GM13977 (cell line): ENCODE measurements around the gene PRR35.

Experiments used
- DNase-seq: peaks from one replicate; pipeline ENCODE4 v3.0.0; 2012; ENCODE audit warnings: low spot score
- in situ Hi-C: fragments of 300-500 bp; cut with MboI; formaldehyde crosslinking; loops from one replicate; pipeline ENCODE4 v1.12.0; 2022; ENCODE audit warnings: low sequenced_read_pairs, low pct_unique_long_range_greater_than_20kb, mixed read lengths, inconsistent platforms; ENCODE audit not compliant: unreplicated experiment
- TF ChIP-seq, protein P1 (sequence below): IDR thresholded peaks from 2 replicates; pipeline ENCODE4 v1.5.1; 2012; ENCODE audit warnings: mild to moderate bottlenecking, control low read depth; ENCODE audit not compliant: insufficient read depth; ENCODE audit errors: extremely low read depth, missing control alignments

PRR35 gene

DNA sequence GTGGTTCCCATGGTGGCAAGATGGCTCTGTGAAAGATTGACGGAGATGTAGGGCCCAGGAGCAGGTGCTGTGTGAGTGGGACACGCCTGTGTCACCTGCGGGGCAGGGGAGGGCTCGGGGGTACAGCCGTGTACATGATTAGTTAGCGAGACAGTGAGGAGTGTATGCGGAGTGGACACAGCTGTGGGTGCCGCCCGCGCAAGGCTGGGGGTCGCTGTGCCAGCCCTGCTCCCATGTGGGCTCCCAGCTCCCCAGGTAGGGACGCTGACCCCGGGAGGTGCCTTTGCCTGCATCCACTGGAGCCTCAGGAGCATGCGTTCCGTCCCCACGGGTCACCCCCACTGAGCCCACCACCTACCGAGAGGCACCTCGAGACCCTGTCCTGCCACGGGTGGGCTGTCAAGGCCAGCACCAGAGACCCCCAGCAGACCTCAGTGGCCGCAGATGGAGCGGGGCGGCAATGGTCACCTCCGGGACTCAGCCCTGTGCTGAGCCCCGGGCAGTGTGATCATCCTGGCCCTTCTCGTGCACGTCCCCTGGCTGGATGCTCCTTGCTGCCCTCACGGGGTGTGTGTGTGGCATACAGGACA lies 25.2 kb upstream of the PRR35 start:
- TF ChIP-seq, protein P1, sequence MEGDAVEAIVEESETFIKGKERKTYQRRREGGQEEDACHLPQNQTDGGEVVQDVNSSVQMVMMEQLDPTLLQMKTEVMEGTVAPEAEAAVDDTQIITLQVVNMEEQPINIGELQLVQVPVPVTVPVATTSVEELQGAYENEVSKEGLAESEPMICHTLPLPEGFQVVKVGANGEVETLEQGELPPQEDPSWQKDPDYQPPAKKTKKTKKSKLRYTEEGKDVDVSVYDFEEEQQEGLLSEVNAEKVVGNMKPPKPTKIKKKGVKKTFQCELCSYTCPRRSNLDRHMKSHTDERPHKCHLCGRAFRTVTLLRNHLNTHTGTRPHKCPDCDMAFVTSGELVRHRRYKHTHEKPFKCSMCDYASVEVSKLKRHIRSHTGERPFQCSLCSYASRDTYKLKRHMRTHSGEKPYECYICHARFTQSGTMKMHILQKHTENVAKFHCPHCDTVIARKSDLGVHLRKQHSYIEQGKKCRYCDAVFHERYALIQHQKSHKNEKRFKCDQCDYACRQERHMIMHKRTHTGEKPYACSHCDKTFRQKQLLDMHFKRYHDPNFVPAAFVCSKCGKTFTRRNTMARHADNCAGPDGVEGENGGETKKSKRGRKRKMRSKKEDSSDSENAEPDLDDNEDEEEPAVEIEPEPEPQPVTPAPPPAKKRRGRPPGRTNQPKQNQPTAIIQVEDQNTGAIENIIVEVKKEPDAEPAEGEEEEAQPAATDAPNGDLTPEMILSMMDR: no peak
- in situ Hi-C loops: no loop called here
- no peak for DNase-seq

DNA sequence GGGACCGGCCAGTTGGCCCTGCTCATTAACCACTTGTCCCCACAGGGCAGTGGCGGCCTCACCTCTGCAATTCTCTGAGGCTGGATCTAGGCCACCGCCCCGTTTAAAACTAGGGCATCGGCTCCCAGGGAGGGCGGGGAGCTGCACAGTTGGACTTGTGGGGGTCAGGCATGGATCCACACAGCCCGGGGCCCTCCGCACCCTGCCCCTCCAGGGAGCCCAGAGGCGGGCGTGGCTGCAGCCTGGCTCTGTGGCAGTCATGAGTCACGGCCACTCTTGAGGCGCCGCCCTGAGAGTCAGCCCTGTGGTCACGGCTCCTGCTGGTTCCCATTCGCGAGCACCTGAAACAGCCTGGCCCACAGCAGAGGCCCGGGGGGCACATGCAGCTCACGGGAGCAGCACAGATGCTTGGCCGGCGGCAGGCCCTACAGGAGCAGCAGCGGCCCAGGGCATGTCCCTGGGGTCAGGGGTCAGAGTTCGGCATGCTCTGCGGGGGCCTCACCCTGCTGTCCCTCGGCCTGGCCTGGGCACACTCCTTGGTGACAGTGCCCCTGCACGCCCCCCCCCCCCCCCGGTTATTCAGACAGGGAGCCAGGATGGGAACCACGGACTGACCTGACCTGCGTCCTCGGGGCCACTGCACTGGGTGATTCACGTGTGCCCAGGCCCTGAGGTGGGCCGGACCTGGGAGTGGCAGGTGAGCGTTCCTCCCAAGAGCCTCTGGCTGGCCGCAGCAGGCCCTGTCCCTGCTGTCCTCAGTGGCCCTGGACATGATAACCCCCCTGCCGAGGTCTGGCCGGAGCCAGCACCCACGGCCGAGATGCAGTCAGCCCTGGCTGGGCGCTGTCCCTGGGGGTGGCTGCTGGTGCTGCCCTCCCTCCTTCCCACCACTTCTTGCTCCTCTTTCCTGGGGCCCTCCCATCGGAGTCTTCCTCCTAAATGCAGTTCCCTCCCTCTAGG lies 24.5 kb upstream of the PRR35 start:
- TF ChIP-seq, protein P1: no peak
- no peak for DNase-seq
- in situ Hi-C loops: no loop called here

DNA sequence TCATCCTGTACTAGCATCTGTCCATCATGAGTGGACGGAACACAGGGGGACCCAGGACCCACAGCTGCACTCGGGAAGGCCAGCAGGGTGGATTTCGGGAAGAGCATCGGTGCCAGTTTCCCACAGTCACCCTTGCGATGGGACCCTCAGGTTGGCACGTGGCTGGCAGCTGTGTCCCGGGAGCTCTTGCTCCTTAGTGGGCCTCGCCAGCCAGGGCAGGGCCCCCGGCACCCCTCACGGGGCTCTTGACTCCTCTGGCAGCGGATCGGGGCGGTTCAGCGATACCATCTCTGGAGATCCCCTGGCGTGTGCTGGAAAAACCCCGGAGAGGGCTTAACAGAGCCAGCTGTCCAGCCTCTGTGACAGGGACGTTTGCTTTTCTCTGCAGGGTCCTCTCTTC lies 23.4 kb upstream of the PRR35 start:
- in situ Hi-C loops: no loop called here
- DNase-seq: no peak
- TF ChIP-seq, protein P1: no peak

DNA sequence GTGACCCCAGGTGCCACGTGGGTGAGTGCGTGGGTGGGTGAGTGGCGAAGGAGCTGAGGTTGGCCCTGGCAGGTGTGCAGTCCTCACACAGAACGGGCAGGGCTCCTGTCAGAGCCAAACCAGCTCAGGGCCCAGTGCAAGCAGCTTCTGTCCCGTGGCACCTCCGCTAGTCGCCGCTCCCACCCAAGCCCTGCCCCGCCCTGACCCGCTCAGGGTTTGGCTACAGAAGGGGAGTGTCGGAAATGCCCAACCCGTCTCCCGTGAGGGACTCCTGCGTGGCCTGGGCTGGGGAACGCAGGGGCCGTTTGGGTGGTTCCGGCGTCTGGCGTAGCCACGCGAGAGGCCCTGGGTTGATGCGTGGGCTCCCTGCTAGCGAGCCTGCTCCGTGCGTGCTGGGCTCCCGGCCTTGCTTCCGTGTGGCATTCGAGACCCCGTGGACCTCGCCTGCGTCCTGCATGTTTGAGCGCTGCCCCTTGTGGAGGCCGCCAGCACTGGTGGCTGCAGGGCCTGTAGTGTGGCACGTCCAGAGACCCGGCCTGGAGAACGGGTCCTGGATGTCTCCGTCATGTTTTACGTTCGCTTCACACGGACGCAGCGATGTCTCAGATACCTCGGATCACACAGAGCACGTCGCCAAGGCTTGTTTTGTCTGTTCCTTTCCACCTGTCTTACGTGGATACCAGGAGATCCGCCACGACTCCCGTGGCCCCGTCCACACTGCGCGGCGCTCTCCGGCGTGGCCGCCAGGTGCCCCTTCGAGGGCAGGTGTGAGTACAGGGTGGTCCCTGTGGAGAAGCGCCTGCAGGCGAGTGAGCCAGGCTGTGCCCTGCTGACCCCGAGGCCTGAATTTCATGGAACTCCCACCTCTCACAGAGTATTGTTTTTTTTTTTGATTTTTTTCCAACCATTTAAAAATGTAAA lies 22.5 kb upstream of the PRR35 start:
- in situ Hi-C loops: no loop called here
- DNase-seq: no peak
- TF ChIP-seq, protein P1: no peak

DNA sequence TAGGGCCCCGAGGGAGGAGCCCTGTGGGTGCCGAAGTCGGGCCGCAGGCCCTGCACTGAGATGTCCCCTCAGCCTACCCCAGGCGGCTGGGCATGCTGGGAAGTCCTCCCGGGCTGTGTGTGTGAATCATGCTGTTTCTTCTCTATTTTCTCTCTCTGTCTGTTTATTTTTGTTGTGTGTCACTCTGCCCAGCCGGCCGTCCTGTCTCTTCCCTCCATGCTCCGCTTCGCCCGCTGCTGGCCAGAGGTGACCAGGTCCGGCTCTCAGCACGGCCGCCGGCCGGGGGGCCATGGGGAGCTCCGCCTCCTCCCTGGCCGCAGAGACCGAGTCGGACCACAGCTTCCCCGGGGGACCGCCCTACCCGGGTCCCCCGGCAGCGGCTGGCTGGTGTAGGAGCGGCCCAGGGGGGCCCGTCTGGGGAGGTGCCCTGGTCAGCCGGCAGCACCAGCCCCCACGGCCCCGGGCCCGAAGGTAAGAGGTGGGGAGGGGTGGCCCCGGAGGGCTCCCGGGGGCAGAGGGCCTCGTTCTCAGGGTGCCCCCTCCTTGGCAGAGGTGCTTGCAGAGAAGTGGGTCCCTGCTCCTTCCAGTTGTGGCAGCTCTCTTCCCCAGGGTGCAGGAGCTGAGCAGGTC lies 20.2 kb upstream of the PRR35 start:
- TF ChIP-seq, protein P1: no peak
- DNase-seq: no peak
- in situ Hi-C loops: no loop called here

DNA sequence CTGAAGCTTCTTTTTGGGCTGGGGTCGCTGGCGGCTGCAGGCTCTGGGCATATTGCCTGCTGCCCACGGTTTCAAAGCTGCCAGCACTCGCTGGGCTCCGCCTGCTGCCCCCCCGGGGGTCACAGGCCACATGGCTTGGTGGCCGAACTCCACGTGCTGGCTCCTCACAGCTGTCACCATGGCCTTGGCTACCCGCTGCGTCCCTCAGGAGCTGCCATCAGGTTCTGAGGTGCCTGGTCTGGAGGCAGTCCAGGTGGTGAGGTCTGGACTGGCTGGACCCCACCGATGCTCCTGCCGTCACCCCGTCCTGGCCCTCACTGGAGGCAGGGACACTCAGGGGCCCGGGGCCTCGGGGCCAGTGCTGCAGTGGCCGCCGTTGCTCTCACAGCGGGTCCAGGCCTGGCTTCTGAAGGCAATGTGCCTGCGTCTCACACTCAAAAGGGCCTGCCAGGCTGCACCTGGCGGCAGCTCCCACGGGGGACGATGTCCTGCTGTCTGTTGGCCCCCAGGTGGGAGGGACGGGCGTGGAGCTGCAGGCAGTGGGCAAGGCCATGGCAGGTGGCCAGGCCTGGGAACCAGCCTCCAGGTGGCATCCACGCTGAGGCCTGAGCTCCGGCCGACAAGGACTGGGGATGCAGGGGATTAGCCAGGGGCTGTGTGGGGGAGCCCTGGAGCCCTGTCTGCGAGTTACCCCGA lies 19.4 kb upstream of the PRR35 start:
- in situ Hi-C loops: no loop called here
- TF ChIP-seq, protein P1: no peak
- no peak for DNase-seq
